HFF-Myc (cell line): ENCODE results near the gene PROX2.

Experiments used
- DNase-seq: peaks from one replicate; pipeline ENCODE4 v3.0.0-alpha.2; 2011; ENCODE audit warnings: low read depth; ENCODE audit errors: extremely low read depth
- H3K4me3 ChIP-seq: replicated peaks from 2 replicates; pipeline ENCODE4 v1.5.1; 2011; ENCODE audit warnings: low read depth, mild to moderate bottlenecking, control low read depth, low read length
- CTCF ChIP-seq: IDR thresholded peaks from 2 replicates; pipeline ENCODE4 v1.5.1; 2012; ENCODE audit warnings: mild to moderate bottlenecking, low read depth, low read length, control low read depth; ENCODE audit errors: missing control alignments

PROX2 gene

GRCh38 chr14:74853581-74853980 is 22.4 kb downstream of the PROX2 start:
- no peak for DNase-seq
- no peak overlapping the region for H3K4me3 ChIP-seq
- TF ChIP-seq CTCF: no peak

- no peak for TF ChIP-seq CTCF
- DNase-seq: peak; percentile 90
- H3K4me3 ChIP-seq: no peak overlapping the region; the same call in 1 of the 2 replicates
These were observed 22.9 kb downstream of the PROX2 start for GRCh38 chr14:74852922-74853530.

- no peak for DNase-seq
These were observed 27.2 kb downstream of the PROX2 start for GRCh38 chr14:74848768-74849167.

GRCh38 chr14:74846968-74847665 is 28.8 kb downstream of the PROX2 start:
- no peak for TF ChIP-seq CTCF
- H3K4me3 ChIP-seq: no peak overlapping the region
- peak; percentile 40 for DNase-seq

More at GRCh38 chr14:74848768-74849167, 27.2 kb downstream of the PROX2 start:
- no peak for TF ChIP-seq CTCF
- no peak overlapping the region for H3K4me3 ChIP-seq

- no peak for TF ChIP-seq CTCF
- peak; percentile 76 for DNase-seq
- no peak overlapping the region for H3K4me3 ChIP-seq
These were observed 29.8 kb downstream of the PROX2 start for GRCh38 chr14:74846168-74846567.

- peak; percentile 19 for TF ChIP-seq CTCF
- peak; percentile 83 for DNase-seq
- no peak overlapping the region for H3K4me3 ChIP-seq
These were observed 32.3 kb downstream of the PROX2 start for GRCh38 chr14:74843653-74844052.
